GM12873 (cell line): ENCODE data around the gene ALAD.

Experiments used
- TF ChIP-seq, protein P1 (sequence below): IDR thresholded peaks from 2 replicates; pipeline ENCODE4 v1.5.1; 2012; ENCODE audit warnings: low read depth, mild to moderate bottlenecking, moderate library complexity, low read length, control low read depth; ENCODE audit not compliant: insufficient read depth; ENCODE audit errors: missing control alignments

ALAD gene

DNA sequence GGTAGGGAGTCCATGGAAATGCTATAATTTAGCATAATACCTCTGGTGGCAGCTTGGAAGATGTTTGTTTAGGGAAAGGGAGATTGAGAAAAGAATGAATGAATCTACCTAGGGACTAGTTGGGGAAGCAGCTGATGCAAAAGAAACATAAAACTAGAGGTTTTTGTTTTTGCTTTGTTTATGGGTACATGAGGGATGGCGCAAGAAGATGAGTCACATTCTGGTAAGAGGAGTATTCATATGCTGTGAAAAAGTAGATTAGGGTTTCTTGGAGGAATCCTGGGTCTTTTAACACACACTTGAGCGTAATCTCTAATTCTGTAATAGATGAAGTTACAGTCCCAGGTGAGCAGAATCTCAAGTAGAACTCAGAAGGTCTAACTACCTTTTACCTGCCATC, 26.5 kb upstream of the ALAD start:
- TF ChIP-seq, protein P1, sequence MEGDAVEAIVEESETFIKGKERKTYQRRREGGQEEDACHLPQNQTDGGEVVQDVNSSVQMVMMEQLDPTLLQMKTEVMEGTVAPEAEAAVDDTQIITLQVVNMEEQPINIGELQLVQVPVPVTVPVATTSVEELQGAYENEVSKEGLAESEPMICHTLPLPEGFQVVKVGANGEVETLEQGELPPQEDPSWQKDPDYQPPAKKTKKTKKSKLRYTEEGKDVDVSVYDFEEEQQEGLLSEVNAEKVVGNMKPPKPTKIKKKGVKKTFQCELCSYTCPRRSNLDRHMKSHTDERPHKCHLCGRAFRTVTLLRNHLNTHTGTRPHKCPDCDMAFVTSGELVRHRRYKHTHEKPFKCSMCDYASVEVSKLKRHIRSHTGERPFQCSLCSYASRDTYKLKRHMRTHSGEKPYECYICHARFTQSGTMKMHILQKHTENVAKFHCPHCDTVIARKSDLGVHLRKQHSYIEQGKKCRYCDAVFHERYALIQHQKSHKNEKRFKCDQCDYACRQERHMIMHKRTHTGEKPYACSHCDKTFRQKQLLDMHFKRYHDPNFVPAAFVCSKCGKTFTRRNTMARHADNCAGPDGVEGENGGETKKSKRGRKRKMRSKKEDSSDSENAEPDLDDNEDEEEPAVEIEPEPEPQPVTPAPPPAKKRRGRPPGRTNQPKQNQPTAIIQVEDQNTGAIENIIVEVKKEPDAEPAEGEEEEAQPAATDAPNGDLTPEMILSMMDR = no peak

DNA sequence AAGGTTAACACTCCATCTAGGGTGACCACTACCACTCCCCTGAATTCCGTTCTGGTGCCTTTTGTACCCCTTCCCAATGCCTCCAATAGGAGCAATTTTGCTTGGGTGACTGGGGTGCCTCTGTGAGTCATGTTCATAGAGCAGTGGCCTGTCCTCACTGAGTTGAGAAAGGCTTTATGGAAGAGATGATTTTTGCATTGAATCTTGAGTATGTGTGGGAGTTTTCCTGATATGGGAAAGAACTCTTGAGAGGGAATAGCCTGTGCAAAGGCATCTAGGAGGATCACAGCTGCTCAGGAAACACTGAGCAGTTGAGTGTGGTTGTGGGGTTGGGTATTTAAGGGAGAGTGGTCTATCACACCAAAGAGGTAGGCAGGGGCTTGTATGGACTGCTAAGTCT, 25.6 kb upstream of the ALAD start:
- TF ChIP-seq, protein P1 = no peak

DNA sequence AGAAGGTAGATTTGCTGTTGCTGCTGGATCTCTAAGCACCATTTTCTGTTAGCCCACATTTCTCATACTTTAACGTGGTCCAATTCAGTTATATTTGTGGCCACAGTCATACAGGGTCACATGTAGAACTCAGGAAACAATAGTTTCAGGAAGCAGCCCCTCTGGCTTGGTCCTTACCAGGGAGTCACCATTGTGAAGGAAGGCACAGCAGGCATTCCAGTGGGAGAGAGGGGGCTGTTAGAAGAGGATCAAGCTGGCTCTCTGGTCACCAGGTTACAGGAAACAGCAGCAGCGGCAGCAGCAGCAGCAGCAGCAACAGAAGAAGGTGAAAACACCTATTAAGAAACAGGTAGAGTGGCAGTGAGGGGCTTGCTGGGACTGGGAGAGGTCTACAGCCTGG, 24.0 kb upstream of the ALAD start:
- TF ChIP-seq, protein P1 = no peak

DNA sequence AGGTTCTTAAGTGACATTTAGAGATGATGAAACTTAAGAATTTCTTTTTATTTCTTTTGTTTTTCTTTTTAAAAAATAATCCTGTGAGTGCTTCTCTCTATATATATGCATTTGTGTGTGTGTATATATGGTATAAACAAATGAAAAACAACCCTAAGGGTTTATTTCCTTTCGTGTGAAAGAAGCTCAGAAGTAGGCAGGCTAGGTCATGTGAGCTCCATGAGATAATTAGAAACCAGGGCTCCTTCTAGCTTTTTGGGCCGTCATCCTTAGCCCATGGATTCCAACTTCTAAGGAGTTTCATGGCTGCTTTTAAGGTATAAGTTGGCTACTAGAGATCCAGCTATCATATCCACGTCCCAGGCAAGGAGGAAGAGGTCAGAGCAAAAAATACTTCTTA, 20.6 kb upstream of the ALAD start:
- TF ChIP-seq, protein P1 = no peak

DNA sequence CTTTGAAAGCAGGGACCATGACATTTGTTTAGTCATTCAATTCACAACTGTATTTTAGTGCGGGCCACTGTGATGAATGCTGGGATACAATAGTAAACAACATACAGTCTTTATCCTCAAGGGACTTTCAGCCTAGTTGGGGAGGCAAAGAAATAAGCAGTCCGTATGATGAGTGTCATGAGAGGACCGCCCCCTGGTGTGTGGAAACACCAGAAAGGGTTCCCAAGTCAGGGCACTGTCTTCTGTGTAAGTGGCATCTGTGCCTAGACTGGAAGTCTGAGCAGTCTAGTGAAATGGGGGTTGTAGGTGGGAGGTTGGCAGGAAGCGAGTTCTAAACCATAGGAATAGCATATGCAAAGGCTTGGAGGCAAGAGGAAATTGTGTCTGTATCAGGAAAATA, 16.3 kb upstream of the ALAD start:
- TF ChIP-seq, protein P1 = no peak

DNA sequence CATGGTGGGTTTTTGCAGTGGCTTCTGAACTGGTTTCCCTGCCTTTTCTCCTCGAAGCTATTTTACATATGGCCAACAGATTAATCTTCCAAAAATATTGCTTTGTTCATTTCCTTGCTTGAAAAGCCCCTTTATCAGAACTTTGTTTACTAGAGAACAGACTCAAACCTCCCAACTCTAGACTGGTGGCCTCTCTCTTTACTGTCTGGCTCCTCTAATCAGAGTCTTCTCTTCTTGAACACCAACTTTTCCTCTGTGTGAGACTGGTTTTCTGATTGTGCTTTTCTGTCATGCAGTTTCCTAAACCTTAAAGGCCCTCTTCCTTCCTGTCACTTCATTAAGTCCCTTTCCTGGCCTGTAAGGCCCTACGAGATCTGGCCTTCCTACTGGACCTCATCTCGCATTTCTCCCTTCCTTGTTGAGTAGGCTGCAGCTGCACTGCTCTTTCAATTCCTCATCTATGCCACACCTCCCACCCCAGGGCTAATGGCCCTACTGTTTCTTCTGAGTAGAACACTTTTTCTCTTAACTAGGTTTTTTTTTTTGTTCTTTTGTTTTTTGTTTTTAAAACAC, 15.2 kb upstream of the ALAD start:
- TF ChIP-seq, protein P1 = no peak

DNA sequence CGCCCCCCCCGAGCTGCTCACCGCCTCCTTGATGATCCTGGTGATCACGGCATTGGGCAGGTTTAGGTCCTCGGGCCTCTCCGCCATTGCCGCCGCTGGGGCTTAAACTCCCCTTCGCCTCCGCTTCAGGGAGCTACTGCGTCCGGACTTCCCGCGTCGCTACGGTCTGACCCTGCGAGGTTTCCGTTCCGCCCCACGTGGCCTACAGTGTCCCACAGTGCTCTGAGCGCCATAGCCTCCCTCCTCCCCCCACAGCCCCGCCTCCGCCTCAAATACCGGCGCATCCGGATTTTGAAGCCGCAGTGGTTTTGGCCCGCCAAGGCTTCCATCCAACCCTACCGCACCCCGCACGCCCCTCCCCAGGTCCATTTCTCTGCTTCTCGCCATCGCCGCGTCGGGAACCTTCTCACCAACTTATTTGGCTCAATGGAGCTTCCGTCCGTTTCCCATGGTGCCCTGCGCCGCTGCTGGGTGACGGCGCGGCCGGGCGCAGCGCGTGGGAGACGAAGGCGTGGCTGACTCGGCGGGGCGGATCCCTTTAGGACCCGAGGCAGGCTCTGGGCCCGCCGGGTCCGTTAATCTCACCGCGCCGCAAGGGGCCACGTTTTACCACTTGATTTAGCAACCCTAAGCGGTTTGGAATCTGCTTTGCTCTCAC, 9.3 kb upstream of the ALAD start, which contains the start of the genes C9orf43 and POLE3:
Gene C9orf43 (plus strand): TSS at position 541 of the 658 bp plus-strand sequence. CDS start 2,747 bp downstream, outside the sequence.
Gene POLE3 (minus strand): TSS at position 469 of the 658 bp plus-strand sequence. CDS start 382 bp downstream, at position 87.
- TF ChIP-seq, protein P1 = no peak
